Measurements from ENCODE around the gene SPTB. TPM values are rescaled to one million over a fixed set of nuclear protein-coding genes. Genes with fewer than 3 reads are reported as not detected.

SPTB gene
- total and polyA plus RNA-seq, 3 donors from 2014 or later, result 3.3 to 6.6 (median 5.6) TPM

DNA sequence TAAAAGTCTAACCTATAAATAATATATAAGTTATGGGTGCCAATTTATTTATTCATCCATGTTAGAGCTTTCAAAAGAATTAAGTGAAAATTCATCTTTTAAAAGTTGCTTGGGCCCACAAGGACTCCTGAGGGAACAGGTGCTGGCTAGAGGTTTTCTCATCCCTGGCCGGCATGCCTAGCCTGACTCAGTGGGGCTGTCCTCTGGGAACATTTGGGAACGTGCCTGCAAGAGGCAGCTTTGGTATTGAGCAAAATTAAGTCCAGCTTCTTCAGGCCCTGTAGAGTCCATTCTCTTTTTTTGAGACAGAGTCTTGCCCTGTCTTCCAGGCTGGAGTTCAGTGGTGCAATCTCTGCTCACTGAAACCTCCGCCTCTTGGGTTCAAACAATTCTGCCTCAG lies 44.7 kb downstream of the SPTB start:
- TF ChIP-seq POLR2A (IDR thresholded peaks at IDR 0.05), result no peak
- TF ChIP-seq, protein P1, sequence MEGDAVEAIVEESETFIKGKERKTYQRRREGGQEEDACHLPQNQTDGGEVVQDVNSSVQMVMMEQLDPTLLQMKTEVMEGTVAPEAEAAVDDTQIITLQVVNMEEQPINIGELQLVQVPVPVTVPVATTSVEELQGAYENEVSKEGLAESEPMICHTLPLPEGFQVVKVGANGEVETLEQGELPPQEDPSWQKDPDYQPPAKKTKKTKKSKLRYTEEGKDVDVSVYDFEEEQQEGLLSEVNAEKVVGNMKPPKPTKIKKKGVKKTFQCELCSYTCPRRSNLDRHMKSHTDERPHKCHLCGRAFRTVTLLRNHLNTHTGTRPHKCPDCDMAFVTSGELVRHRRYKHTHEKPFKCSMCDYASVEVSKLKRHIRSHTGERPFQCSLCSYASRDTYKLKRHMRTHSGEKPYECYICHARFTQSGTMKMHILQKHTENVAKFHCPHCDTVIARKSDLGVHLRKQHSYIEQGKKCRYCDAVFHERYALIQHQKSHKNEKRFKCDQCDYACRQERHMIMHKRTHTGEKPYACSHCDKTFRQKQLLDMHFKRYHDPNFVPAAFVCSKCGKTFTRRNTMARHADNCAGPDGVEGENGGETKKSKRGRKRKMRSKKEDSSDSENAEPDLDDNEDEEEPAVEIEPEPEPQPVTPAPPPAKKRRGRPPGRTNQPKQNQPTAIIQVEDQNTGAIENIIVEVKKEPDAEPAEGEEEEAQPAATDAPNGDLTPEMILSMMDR (IDR thresholded peaks at IDR 0.05), result no peak
- no peak overlapping the region for H3K27ac ChIP-seq
- WGBS, 2 donors, result 78 to 83% methylated on average over 3 of the region's 3 CpGs
- H3K36me3 ChIP-seq (ENCODE audit: low read depth, missing control alignments), result no peaks in the 10 kb centered on the region
- intact Hi-C loops (cut with DNase I; ENCODE audit: low total_unique reads), result no loop called here
- no peaks in the 10 kb centered on the region for H3K4me1 ChIP-seq
- H3K27me3 ChIP-seq, result no peaks in the 10 kb centered on the region
- DNase-seq, result no peak
- no peaks in the 10 kb centered on the region for H3K9me3 ChIP-seq
- H3K4me3 ChIP-seq, result no peak overlapping the region

GRCh38 chr14:64831419-64831818 lies 48.3 kb downstream of the SPTB start:
- H3K27ac ChIP-seq, result no peak overlapping the region
- no peaks in the 10 kb centered on the region for H3K9me3 ChIP-seq
- H3K4me1 ChIP-seq, result no peaks in the 10 kb centered on the region
- WGBS, 2 donors, result 80 to 85% methylated on average over 5 of the region's 5 CpGs
- no peak overlapping the region for H3K4me3 ChIP-seq
- no peaks in the 10 kb centered on the region for H3K36me3 ChIP-seq (ENCODE audit: low read depth, missing control alignments)
- no peak for TF ChIP-seq POLR2A (IDR thresholded peaks at IDR 0.05)
- TF ChIP-seq, protein P1 (IDR thresholded peaks at IDR 0.05), result no peak
- no peak for DNase-seq
- intact Hi-C loops (cut with DNase I; ENCODE audit: low total_unique reads), result no loop called here
- no peaks in the 10 kb centered on the region for H3K27me3 ChIP-seq

DNA sequence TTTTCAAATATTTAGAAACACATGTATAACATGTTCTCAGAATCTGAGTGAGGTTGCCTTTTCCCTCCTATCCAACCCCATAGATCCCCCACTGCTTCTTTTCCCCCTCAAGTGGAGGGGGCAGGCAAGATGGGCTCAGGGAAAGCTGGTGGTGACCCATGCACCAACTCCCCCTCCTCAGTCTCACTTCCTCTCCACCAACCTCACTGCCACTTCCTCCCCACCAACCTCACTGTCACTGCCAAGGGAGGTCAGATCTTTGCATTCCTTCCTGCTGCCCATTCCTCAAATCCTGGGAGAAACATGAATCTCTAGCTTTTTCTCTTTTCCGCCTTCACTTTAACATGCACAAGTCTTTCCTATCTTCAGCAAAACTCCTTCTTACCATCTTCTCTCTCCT lies 48.7 kb downstream of the SPTB start:
- DNase-seq, result no peak
- WGBS, 2 donors, result 79 to 92% methylated on average over 1 of the region's 1 CpG
- Histone ChIP-seq H3K36me3 (ENCODE audit: low read depth, missing control alignments) (no peaks in the 10 kb centered on the region), H3K9me3 (no peaks in the 10 kb centered on the region), H3K27me3 (no peaks in the 10 kb centered on the region), H3K4me1 (no peaks in the 10 kb centered on the region), H3K4me3 (no peak overlapping the region), H3K27ac (no peak overlapping the region)
- intact Hi-C loops (cut with DNase I; ENCODE audit: low total_unique reads), result no loop called here
- TF ChIP-seq, protein P1 (IDR thresholded peaks at IDR 0.05), result no peak
- TF ChIP-seq POLR2A (IDR thresholded peaks at IDR 0.05), result no peak

DNA sequence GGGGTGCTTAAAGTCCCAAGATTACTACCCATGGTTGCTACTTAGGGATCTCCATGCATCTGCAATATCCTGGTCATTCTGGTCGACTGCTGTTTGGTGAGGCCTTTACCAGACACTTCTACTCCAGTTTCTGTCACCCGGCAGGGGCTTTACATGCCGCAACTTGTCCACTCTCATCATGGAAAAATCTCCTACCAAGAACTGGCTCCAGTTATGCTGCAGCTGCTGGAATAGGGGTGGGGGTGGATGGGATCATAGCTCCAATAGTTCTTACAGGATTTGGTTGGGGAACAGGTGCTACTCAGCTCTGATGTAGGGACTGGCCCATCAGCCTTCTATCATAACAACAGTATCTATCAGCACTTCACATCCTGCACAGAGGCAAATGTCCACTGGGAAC lies 51.6 kb downstream of the SPTB start:
- Histone ChIP-seq H3K9me3 (no peaks in the 10 kb centered on the region), H3K4me1 (peaks cover 3% of the 10 kb centered on the region), H3K27me3 (no peaks in the 10 kb centered on the region), H3K4me3 (no peak overlapping the region), H3K36me3 (ENCODE audit: low read depth, missing control alignments) (no peaks in the 10 kb centered on the region), H3K27ac (no peak overlapping the region)
- DNase-seq, result no peak
- 94 to 96% methylated on average over 3 of the region's 3 CpGs for WGBS, 2 donors
- TF ChIP-seq POLR2A (IDR thresholded peaks at IDR 0.05), result no peak
- TF ChIP-seq, protein P1 (IDR thresholded peaks at IDR 0.05), result no peak
- intact Hi-C loops (cut with DNase I; ENCODE audit: low total_unique reads), result no loop called here

- H3K36me3 ChIP-seq (ENCODE audit: low read depth, missing control alignments), result no peaks in the 10 kb centered on the region
- no peak overlapping the region for H3K4me3 ChIP-seq
- H3K4me1 ChIP-seq, result peaks cover 3% of the 10 kb centered on the region
- no peaks in the 10 kb centered on the region for H3K9me3 ChIP-seq
- DNase-seq, result no peak
- intact Hi-C loops (cut with DNase I; ENCODE audit: low total_unique reads), result no loop called here
- no peak overlapping the region for H3K27ac ChIP-seq
- TF ChIP-seq, protein P1 (IDR thresholded peaks at IDR 0.05), result no peak
- TF ChIP-seq POLR2A (IDR thresholded peaks at IDR 0.05), result no peak
- 92 to 94% methylated on average over 5 to 6 of the region's 6 CpGs for WGBS, 2 donors
- no peaks in the 10 kb centered on the region for H3K27me3 ChIP-seq
These were observed 52.9 kb downstream of the SPTB start for GRCh38 chr14:64826845-64827244.
